HG02798 (cell line): ENCODE results near the gene ZNF134.

Source experiments
- ATAC-seq: cut with Tn5 transposase; IDR thresholded peaks from one replicate; pipeline ENCODE4 v1.9.1; 2021; ENCODE audit warnings: mild to moderate bottlenecking; ENCODE audit not compliant: unreplicated experiment, poor library complexity

Gene ZNF134

GRCh38 chr19:57633832-57634131, 19.7 kb downstream of the ZNF134 start:
- no peak for ATAC-seq

- ATAC-seq = no peak
These were observed 23.3 kb downstream of the ZNF134 start for GRCh38 chr19:57637379-57637778.

GRCh38 chr19:57641715-57642234, 27.7 kb downstream of the ZNF134 start:
- ATAC-seq = no peak

GRCh38 chr19:57642396-57643046, 28.5 kb downstream of the ZNF134 start:
- ATAC-seq = no peak

- no peak for ATAC-seq
These were observed 29.7 kb downstream of the ZNF134 start for GRCh38 chr19:57643734-57644133.

- ATAC-seq = no peak
These were observed 34.4 kb downstream of the ZNF134 start for GRCh38 chr19:57648331-57649003.

GRCh38 chr19:57651654-57651996, 37.6 kb downstream of the ZNF134 start:
- ATAC-seq = no peak

- ATAC-seq = no peak
These were observed 39.6 kb downstream of the ZNF134 start for GRCh38 chr19:57653689-57654088.

- ATAC-seq = no peak
These were observed 41.4 kb downstream of the ZNF134 start for GRCh38 chr19:57655443-57655842.

- no peak for ATAC-seq
These were observed 42.3 kb downstream of the ZNF134 start for GRCh38 chr19:57656346-57656745.

- ATAC-seq = no peak
These were observed 50.5 kb downstream of the ZNF134 start for GRCh38 chr19:57664269-57665127.

- no peak for ATAC-seq
These were observed 51.3 kb downstream of the ZNF134 start for GRCh38 chr19:57665261-57665806.

- no peak for ATAC-seq
These were observed 53.2 kb downstream of the ZNF134 start for GRCh38 chr19:57667228-57667627.

- no peak for ATAC-seq
These were observed 54.6 kb downstream of the ZNF134 start, which contains the start of gene ZSCAN4 for GRCh38 chr19:57668635-57669034. Gene ZSCAN4, plus strand, starts transcription at chr19:57668935. Its CDS starts 7,211 bp downstream, at chr19:57676146.

GRCh38 chr19:57671124-57671895, 57.3 kb downstream of the ZNF134 start:
- no peak for ATAC-seq

- ATAC-seq = no peak
These were observed 58.4 kb downstream of the ZNF134 start for GRCh38 chr19:57672466-57672865.
